Osteoblast (primary cell): Measurements from ENCODE around the gene MARVELD1. TPM values are rescaled to one million over a fixed set of nuclear protein-coding genes. Genes with fewer than 3 reads are reported as not detected.

Experiments used
- DNase-seq: peaks from one replicate; pipeline ENCODE4 v3.0.0; 2011; ENCODE audit warnings: low spot score, mixed read lengths; ENCODE audit not compliant: insufficient read length; ENCODE audit errors: missing footprints
- H2AFZ ChIP-seq: 2 replicates; pipeline ENCODE4 v1.6.0; 2011; ENCODE audit warnings: mild to moderate bottlenecking, low read length
- H3K27ac ChIP-seq: 2 replicates; pipeline ENCODE4 v1.5.1; 2011; ENCODE audit warnings: mild to moderate bottlenecking, low read depth, low read length, moderate library complexity
- H3K27me3 ChIP-seq: 2 replicates; pipeline ENCODE4 v1.6.0; 2012; ENCODE audit warnings: mild to moderate bottlenecking, control low read depth, inconsistent platforms, low read length, moderate library complexity; ENCODE audit not compliant: insufficient read depth
- H3K36me3 ChIP-seq: 2 replicates; pipeline ENCODE4 v1.5.1; 2011; ENCODE audit warnings: mild to moderate bottlenecking, low read length, control low read depth, moderate library complexity; ENCODE audit not compliant: insufficient read depth
- H3K4me1 ChIP-seq: 2 replicates; pipeline ENCODE4 v1.5.1; 2011; ENCODE audit warnings: mild to moderate bottlenecking, low read length, control low read depth, moderate library complexity; ENCODE audit not compliant: insufficient read depth
- H3K4me2 ChIP-seq: 2 replicates; pipeline ENCODE4 v1.6.0; 2011; ENCODE audit warnings: mild to moderate bottlenecking, low read length; ENCODE audit not compliant: insufficient read depth
- H3K4me3 ChIP-seq: fragments of 200-600 bp; sonication (generic); 3 replicates; pipeline ENCODE4 v1.5.1; 2012; ENCODE audit warnings: mild to moderate bottlenecking, low read length, inconsistent platforms; ENCODE audit not compliant: insufficient read depth
- H3K79me2 ChIP-seq: 2 replicates; pipeline ENCODE4 v1.6.0; 2012; ENCODE audit warnings: mild to moderate bottlenecking, low read length, control low read depth, inconsistent platforms; ENCODE audit not compliant: insufficient read depth
- H3K9me3 ChIP-seq: 2 replicates; pipeline ENCODE4 v1.5.1; 2011; ENCODE audit warnings: low read depth, low read length, control low read depth
- H4K20me1 ChIP-seq: 2 replicates; pipeline ENCODE4 v1.6.0; 2012; ENCODE audit warnings: mild to moderate bottlenecking, low read length, control low read depth; ENCODE audit not compliant: insufficient read depth
- CTCF ChIP-seq: IDR thresholded peaks from 2 replicates; pipeline ENCODE4 v1.5.1; 2011; ENCODE audit warnings: mild to moderate bottlenecking, low read depth, low read length, moderate library complexity; ENCODE audit errors: extremely low read depth
- total RNA-seq: library from RNA; depleted of rRNA; stranded (reverse); fragments of >200 nt; gene quantifications from 2 replicates; pipeline ENCODE4 v1.2.3, GENCODE V29; 2012

Gene MARVELD1
- total RNA-seq, 1 donor, result 57.5 TPM

- H3K36me3 ChIP-seq, result no peaks in the 10 kb centered on the region
- no peak overlapping the region for H2AFZ ChIP-seq
- H3K4me3 ChIP-seq, result no peak overlapping the region
- H3K27me3 ChIP-seq, result no peaks in the 10 kb centered on the region
- peak overlapping the region; percentile 10 for H3K27ac ChIP-seq
- peak; percentile 46 for DNase-seq
- no peaks in the 10 kb centered on the region for H3K9me3 ChIP-seq
- peaks cover 1% of the 10 kb centered on the region for H3K79me2 ChIP-seq
- H3K4me1 ChIP-seq, result peaks cover 9% of the 10 kb centered on the region
- no peaks in the 10 kb centered on the region for H4K20me1 ChIP-seq
- TF ChIP-seq CTCF, result no peak
- no peak overlapping the region for H3K4me2 ChIP-seq
Observed at GRCh38 chr10:97724341-97724941, 10.9 kb downstream of the MARVELD1 start.

GRCh38 chr10:97726636-97727178 lies 13.2 kb downstream of the MARVELD1 start:
- no peaks in the 10 kb centered on the region for H4K20me1 ChIP-seq
- peak overlapping the region; percentile 82 for H2AFZ ChIP-seq
- no peaks in the 10 kb centered on the region for H3K79me2 ChIP-seq
- peak overlapping the region; percentile 86 for H3K4me2 ChIP-seq
- H3K9me3 ChIP-seq, result no peaks in the 10 kb centered on the region
- H3K36me3 ChIP-seq, result no peaks in the 10 kb centered on the region
- H3K4me3 ChIP-seq, result peak overlapping the region; percentile 64
- DNase-seq, result peak; percentile 85
- no peaks in the 10 kb centered on the region for H3K27me3 ChIP-seq
- peaks cover 9% of the 10 kb centered on the region for H3K4me1 ChIP-seq
- no peak for TF ChIP-seq CTCF
- H3K27ac ChIP-seq, result peak overlapping the region; percentile 67

- Histone ChIP-seq H3K36me3 (no peaks in the 10 kb centered on the region), H3K4me3 (no peak overlapping the region), H3K4me2 (no peak overlapping the region), H3K27ac (no peak overlapping the region), H2AFZ (no peak overlapping the region), H3K9me3 (no peaks in the 10 kb centered on the region), H3K27me3 (no peaks in the 10 kb centered on the region), H4K20me1 (no peaks in the 10 kb centered on the region), H3K79me2 (no peaks in the 10 kb centered on the region), H3K4me1 (peaks cover 9% of the 10 kb centered on the region)
- DNase-seq, result no peak
- TF ChIP-seq CTCF, result no peak
Observed at GRCh38 chr10:97729014-97729413, 15.5 kb downstream of the MARVELD1 start.

GRCh38 chr10:97731346-97732051 lies 18.0 kb downstream of the MARVELD1 start:
- Histone ChIP-seq H3K9me3 (no peaks in the 10 kb centered on the region), H3K4me2 (peak overlapping the region; percentile 8), H3K27ac (no peak overlapping the region), H3K36me3 (no peaks in the 10 kb centered on the region), H3K27me3 (no peaks in the 10 kb centered on the region), H3K4me1 (peaks cover 5% of the 10 kb centered on the region), H2AFZ (peak overlapping the region; percentile 50), H3K4me3 (no peak overlapping the region), H4K20me1 (no peaks in the 10 kb centered on the region), H3K79me2 (no peaks in the 10 kb centered on the region)
- DNase-seq, result peak; percentile 90
- peak; percentile 95 for TF ChIP-seq CTCF
